Measurements from ENCODE around the gene CLDN5.
"Not testable (repeated sequence)": the region's sequence is repeated elsewhere in the genome, so short reads cannot be mapped to it uniquely, and the experiment has no call there.

Gene CLDN5

DNA sequence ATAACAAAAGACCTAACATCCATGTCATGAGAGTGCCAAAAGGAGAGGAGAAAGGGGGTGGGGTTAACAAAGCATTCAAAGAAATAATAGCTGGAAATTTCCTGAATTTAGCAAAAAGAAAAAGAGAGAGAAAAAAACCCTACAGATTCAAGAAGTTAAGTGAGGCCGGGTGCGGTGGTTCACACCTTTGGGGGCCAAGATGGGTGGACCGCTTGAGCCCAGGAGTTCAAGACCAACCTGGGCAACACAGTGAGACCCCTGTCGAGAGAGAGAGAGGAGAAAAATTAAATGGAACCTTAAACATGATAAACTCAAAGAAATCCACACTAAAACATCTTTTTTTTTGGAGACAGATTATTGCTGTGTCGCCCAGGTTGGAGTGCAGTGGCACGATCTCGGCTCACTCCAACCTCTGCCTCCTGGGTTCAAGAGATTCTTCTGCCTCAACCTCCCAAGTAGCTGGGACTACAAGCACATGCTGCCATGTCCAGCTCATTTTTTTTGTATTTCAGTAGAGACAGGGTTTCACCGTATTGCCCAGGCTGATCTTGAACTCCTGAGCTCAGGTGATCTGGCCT, 8.9 kb upstream of the CLDN5 start:
- TF ChIP-seq ZNF384 (IDR thresholded peaks at IDR 0.05) (no peak), CTBP1 (IDR thresholded peaks at IDR 0.05; ENCODE audit: borderline replicate concordance) (no peak), SP1 (IDR thresholded peaks at IDR 0.05) (no peak), ARNT (IDR thresholded peaks at IDR 0.05) (no peak), TARDBP (IDR thresholded peaks at IDR 0.05) (no peak), L3MBTL2 (conservative IDR thresholded peaks at IDR 0.05) (no peak), HDGF (IDR thresholded peaks at IDR 0.05; ENCODE audit: borderline replicate concordance) (no peak), SUZ12 (IDR thresholded peaks at IDR 0.05) (no peak), FOXA1 (IDR thresholded peaks at IDR 0.05) (no peak)
- TF ChIP-seq, protein P1, sequence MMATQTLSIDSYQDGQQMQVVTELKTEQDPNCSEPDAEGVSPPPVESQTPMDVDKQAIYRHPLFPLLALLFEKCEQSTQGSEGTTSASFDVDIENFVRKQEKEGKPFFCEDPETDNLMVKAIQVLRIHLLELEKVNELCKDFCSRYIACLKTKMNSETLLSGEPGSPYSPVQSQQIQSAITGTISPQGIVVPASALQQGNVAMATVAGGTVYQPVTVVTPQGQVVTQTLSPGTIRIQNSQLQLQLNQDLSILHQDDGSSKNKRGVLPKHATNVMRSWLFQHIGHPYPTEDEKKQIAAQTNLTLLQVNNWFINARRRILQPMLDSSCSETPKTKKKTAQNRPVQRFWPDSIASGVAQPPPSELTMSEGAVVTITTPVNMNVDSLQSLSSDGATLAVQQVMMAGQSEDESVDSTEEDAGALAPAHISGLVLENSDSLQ (IDR thresholded peaks at IDR 0.05), result no peak
- ChIA-PET CTCF (no interaction called here), POLR2A (no interaction called here)
- DNase-seq (ENCODE audit: extremely low spot score), result no peak

DNA sequence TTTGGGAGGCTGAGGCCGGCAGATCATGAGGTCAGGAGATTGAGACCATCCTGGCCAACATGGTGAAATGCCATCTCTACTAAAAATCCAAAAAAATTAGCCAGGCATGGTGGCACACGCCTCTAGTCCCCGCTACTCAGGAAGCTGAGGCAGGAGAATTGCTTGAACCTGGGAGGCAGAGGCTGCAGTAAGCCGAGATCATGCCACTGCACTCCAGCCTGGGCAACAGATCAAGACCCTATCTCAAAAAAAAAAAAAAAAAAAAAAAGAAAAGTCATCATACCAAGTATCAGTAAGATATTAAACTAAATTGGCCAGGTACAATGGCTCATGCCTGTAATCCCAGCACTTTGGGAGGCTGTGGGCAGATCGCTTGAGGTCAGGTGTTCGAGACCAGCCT, 7.1 kb upstream of the CLDN5 start:
- CTCF ChIA-PET, result not testable (repeated sequence)

DNA sequence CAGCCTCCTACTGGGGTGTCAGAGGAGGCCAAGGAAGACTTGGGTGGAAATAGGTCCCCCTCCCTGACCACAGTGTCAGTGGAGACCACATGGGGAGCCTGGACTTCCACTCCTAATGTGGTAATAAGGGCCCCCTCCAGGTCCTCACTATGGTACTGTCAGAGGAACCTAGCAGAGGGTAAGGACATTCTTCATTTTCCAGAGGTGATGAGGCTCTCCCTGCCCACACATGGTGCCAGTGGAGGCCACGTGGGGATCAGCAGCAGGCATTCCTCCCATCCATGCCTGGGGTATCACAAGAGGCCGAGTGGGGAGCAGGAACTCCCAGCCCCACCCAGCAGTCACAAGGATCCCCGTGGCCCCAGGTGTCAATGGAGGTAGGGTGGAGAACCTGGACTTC, 6.5 kb upstream of the CLDN5 start:
- TF ChIP-seq L3MBTL2 (conservative IDR thresholded peaks at IDR 0.05) (no peak), NFRKB (IDR thresholded peaks at IDR 0.05) (no peak), FOXK2 (IDR thresholded peaks at IDR 0.05) (no peak)
- DNase-seq (ENCODE audit: extremely low spot score), result peak; percentile 9
- ChIA-PET CTCF (no interaction called here), POLR2A (no interaction called here)

More for the DNA sequence above, 7.1 kb upstream of the CLDN5 start:
- POLR2A ChIA-PET; DNase-seq (ENCODE audit: extremely low spot score): not testable (repeated sequence)

DNA sequence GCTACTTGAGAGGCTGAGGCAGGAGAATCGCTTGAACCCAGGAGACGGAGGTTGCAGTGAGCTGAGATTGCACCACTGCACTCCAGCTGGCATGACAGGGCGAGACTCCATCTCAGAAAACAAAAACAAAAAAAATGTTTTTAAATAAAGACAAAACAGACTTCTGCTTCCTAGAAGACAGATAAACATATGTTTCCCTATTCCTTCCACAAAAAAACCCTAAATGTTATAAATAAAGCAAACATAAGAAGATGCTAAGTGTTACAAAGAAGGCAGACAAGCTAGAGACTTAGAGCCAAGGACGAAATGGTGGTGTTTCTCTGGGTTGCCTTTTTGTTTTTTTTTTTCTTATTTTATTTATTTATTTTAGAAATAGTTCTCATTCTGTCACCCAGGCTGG, 5.6 kb upstream of the CLDN5 start:
- no peak for DNase-seq (ENCODE audit: extremely low spot score)
- CTCF ChIA-PET, result no interaction called here
- TF ChIP-seq CTBP1 (IDR thresholded peaks at IDR 0.05; ENCODE audit: borderline replicate concordance) (no peak), FOXK2 (IDR thresholded peaks at IDR 0.05) (no peak), TARDBP (IDR thresholded peaks at IDR 0.05) (no peak), FOXA1 (IDR thresholded peaks at IDR 0.05) (no peak), FOXM1 (IDR thresholded peaks at IDR 0.05; ENCODE audit: borderline replicate concordance) (no peak), SUZ12 (IDR thresholded peaks at IDR 0.05) (no peak), SP1 (IDR thresholded peaks at IDR 0.05) (no peak), NFRKB (IDR thresholded peaks at IDR 0.05) (no peak)
- POLR2A ChIA-PET, result interaction anchor here (1.0 kb wide), 1 partner anchor 97 kb away, joined by 3 read pairs; no protein-coding TSS in a partner anchor

DNA sequence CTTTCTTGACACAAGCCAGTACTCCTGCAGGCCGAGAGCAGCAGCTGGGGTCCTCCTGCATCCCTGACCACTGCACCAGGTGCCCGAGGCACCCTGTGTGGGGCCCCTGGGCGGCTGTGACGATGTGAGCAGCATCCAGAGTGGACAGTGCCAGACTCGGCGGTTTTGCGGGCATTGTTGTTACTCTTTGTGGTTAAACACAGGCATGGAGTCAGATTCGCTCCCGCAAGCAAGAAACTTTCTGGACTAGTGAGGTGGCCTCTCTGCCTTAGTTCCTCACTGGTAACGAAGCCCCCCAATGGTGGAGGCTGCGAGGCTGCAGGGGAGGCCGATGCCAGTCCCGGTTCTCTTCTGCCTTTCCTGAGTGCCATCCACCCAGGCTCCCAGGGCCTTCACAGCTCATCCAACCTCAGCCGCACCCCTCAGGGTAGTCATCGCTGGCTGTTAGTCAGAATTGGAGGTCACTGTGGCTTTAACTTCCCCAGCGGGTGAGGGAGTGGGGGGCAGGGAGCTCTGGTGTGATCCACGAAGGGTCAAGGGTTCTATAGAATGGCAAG, 3.7 kb upstream of the CLDN5 start:
- peak; percentile 9 for DNase-seq (ENCODE audit: extremely low spot score)
- CTCF ChIA-PET, result no interaction called here
- TF ChIP-seq LEF1 (IDR thresholded peaks at IDR 0.05; ENCODE audit: borderline replicate concordance) (no peak), SP1 (IDR thresholded peaks at IDR 0.05) (no peak), FOXM1 (IDR thresholded peaks at IDR 0.05; ENCODE audit: borderline replicate concordance) (no peak), CTBP1 (IDR thresholded peaks at IDR 0.05; ENCODE audit: borderline replicate concordance) (no peak), ZNF384 (IDR thresholded peaks at IDR 0.05) (no peak), L3MBTL2 (conservative IDR thresholded peaks at IDR 0.05) (no peak), FOXA1 (IDR thresholded peaks at IDR 0.05) (no peak), BHLHE40 (IDR thresholded peaks at IDR 0.05; ENCODE audit: borderline replicate concordance) (no peak), NFRKB (IDR thresholded peaks at IDR 0.05) (no peak), TARDBP (IDR thresholded peaks at IDR 0.05) (no peak), FOXK2 (IDR thresholded peaks at IDR 0.05) (no peak), HDGF (IDR thresholded peaks at IDR 0.05; ENCODE audit: borderline replicate concordance) (no peak), ELF4 (IDR thresholded peaks at IDR 0.05) (no peak), ARNT (IDR thresholded peaks at IDR 0.05) (no peak), SUZ12 (IDR thresholded peaks at IDR 0.05) (no peak)
- TF ChIP-seq, protein P1 (IDR thresholded peaks at IDR 0.05), result no peak
- POLR2A ChIA-PET, result no interaction called here

DNA sequence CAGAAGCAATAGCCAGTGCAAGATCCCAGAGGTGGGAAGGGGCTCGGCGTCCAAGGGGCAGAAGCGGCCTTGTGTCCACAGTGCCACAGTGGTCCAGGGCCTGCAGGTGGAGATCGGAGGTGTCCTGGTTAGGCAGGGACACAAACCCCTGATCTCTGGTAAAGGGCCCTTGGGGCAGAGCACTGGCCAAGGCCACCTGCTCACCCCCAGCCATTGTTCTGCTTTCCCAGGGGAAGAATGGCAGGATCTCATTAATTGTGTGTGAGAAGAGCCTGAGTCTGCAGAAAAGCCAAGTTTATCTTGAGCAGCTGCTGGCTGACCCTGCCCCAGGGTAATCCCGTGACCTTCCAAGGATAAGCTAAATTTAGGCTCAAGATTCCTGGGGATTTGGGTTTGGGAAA, 3.1 kb upstream of the CLDN5 start:
- CTCF ChIA-PET, result no interaction called here
- no peak for DNase-seq (ENCODE audit: extremely low spot score)
- POLR2A ChIA-PET, result interaction anchor here (1.1 kb wide), 1 partner anchor 48 kb away, joined by 3 read pairs; the partner anchor contains the start of gene CDC45
- TF ChIP-seq FOXM1 (IDR thresholded peaks at IDR 0.05; ENCODE audit: borderline replicate concordance), result no peak
- TF ChIP-seq SUZ12 (IDR thresholded peaks at IDR 0.05), result no peak
- no peak for TF ChIP-seq L3MBTL2 (conservative IDR thresholded peaks at IDR 0.05)
- TF ChIP-seq HDGF (IDR thresholded peaks at IDR 0.05; ENCODE audit: borderline replicate concordance), result no peak

DNA sequence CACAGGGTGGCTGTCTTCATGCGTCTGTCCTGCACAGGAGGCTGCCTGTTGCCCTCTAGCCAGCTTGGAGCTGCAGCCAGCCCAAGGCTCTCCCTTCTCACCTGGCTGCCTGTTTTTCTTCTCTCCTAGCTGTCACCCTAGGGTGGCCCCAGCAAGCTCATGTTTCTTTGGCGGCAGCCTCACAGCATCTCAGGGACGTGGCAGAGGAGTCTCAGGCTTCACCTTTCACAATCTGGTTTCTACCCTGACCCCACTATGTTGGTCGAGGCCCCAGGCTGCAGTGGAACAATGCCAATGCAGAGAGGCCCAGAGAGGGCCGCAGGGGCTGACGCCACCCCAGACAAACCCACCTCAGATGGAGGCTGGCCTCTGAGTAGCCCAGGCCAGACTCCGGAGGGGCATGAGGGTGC, 2.5 kb upstream of the CLDN5 start:
- ChIA-PET CTCF (no interaction called here), POLR2A (interaction anchor here (0.6 to 1.1 kb wide), 2 partner anchors 47 to 319 kb away, joined by 3 read pairs; partner anchors contain the start of gene CDC45)
- TF ChIP-seq TARDBP (IDR thresholded peaks at IDR 0.05) (no peak), NFRKB (IDR thresholded peaks at IDR 0.05) (no peak), ZNF384 (IDR thresholded peaks at IDR 0.05) (no peak), L3MBTL2 (conservative IDR thresholded peaks at IDR 0.05) (no peak), CTBP1 (IDR thresholded peaks at IDR 0.05; ENCODE audit: borderline replicate concordance) (no peak), LEF1 (IDR thresholded peaks at IDR 0.05; ENCODE audit: borderline replicate concordance) (no peak)
- DNase-seq (ENCODE audit: extremely low spot score), result peak; percentile 10

Data from HEK293T (cell line).